ENCODE data around the gene KLK10.

KLK10 gene, protein sequence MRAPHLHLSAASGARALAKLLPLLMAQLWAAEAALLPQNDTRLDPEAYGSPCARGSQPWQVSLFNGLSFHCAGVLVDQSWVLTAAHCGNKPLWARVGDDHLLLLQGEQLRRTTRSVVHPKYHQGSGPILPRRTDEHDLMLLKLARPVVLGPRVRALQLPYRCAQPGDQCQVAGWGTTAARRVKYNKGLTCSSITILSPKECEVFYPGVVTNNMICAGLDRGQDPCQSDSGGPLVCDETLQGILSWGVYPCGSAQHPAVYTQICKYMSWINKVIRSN

DNA sequence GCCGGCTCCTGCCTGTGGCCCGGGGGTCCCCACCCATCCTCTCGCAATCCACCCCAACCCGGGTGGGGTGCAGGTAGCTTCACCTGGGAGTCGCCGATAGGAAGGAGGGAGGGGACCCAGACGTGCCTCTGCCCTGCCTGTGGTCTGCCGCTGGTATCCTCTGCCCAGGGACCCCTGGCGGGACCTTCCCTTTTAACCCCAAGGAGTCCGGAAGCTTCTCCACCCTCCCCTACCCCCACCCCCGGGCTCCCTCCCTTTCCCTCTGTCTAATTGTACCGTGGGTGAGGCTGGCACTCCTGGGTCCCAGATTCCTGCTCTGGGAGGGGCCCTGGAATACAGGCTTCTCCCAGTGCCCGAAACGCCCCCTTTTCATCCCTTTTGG is at the start of gene KLK10:
Gene KLK10 (minus strand): TSS at position 166 of the 382 bp plus-strand sequence. CDS start 579 bp downstream, outside the sequence.
- H3K4me1 ChIP-seq (ENCODE audit: insufficient read depth, low read length), result peaks cover 4% of the 10 kb centered on the region; the same call in 1 of the 2 replicates
- H3K27ac ChIP-seq (ENCODE audit: low read length), result no peak within 1 kb of the TSS
- peak within 1 kb of the TSS; percentile 60; the same call in 1 of the 2 replicates for H3K4me3 ChIP-seq (ENCODE audit: low read length)
- H3K9me3 ChIP-seq (ENCODE audit: insufficient read depth, low read depth, low read length), result no peaks in the 10 kb centered on the region
- no peaks in the 10 kb centered on the region for H3K36me3 ChIP-seq (ENCODE audit: insufficient read depth, low read depth, low read length)
- no peak within 1 kb of the TSS for H3K9ac ChIP-seq (ENCODE audit: low read depth, low read length)
- H3K27me3 ChIP-seq (ENCODE audit: insufficient read depth, low read length), result peaks cover 53% of the 10 kb centered on the region

DNA sequence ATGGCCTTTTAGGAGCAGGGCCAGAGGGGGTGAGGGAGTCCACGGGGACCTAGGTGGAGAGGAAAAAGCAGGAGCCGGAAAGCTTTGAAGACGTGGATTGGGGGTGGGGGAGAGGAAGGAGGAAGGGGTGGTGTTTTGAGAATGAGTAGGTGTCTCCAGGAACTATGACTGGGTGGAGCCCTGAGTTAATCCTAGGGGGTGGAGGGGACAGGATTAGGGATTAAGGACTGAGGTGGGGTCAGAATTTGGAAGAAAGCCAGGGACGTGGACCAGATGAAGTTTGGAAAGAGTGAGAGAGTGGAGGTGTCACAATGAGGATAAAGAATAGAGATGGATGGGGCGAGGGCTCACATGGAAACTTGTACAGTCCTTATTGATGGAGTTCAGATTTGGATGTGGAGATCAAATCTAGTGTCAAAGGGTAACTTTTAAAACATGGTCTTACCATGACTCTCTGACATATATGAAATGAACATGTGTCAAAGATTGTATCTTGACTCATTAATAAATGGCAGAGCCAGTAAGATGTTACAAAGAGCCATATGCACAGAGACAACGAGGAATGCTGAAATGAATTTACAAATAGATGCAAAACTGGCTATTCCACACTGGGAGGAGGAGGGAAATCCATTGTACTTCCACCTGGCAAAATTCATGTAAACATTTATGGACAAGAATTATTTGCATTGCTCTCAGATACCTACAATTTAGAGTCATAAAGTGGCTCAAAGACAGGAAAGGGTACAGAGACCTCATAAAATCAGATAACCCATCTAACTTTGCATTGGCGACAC is 47.1 kb upstream of the KLK10 start:
- Histone ChIP-seq H3K36me3 (ENCODE audit: insufficient read depth, low read depth, low read length) (no peaks in the 10 kb centered on the region), H3K9ac (ENCODE audit: low read depth, low read length) (no peak overlapping the region), H3K4me3 (ENCODE audit: low read length) (no peak overlapping the region), H3K27ac (ENCODE audit: low read length) (no peak overlapping the region), H3K4me1 (ENCODE audit: insufficient read depth, low read length) (no peaks in the 10 kb centered on the region), H3K27me3 (ENCODE audit: insufficient read depth, low read length) (peaks cover 17% of the 10 kb centered on the region), H3K9me3 (ENCODE audit: insufficient read depth, low read depth, low read length) (no peaks in the 10 kb centered on the region)

DNA sequence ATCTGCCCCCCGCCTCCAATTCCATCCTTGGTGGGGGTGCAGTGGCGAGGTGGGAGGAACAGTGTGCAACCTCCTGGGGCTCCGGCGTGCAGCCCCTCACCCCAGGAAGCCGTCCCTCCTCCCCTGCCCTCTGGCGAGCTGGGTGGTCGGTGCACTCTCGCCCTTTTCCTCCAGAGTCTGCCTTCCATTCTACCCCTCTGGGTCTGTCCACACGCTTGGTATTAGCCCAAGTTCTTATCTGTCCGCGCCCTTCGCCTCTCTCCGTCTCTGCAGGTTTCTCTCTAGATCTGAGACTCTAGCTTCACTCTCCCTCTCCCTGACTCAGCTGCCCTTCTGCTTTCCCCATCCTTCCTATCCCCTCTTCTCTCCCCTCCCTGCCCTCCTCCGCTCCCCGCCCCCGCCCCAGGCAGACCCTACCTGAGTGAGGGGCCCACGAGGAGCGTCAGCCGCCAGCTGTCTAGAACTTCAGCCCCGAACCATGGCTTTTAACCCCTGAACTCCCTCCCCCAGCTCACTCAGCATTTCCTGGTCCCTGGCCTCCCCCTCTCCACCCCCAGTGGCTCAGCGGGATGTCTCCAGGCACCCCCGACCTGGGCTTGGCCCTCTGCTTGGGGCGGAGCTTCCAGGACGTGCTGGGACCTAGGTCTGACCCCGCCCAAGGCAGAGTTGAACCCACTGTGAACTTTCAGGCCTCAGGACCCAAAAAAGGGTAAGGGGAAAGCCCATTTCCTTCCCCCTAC is 45.9 kb upstream of the KLK10 start:
- peak overlapping the region; percentile 82 for H3K4me3 ChIP-seq (ENCODE audit: low read length)
- no peaks in the 10 kb centered on the region for H3K4me1 ChIP-seq (ENCODE audit: insufficient read depth, low read length)
- H3K27ac ChIP-seq (ENCODE audit: low read length), result no peak overlapping the region
- peaks cover 17% of the 10 kb centered on the region for H3K27me3 ChIP-seq (ENCODE audit: insufficient read depth, low read length)
- H3K36me3 ChIP-seq (ENCODE audit: insufficient read depth, low read depth, low read length), result no peaks in the 10 kb centered on the region
- no peaks in the 10 kb centered on the region for H3K9me3 ChIP-seq (ENCODE audit: insufficient read depth, low read depth, low read length)
- peak overlapping the region; percentile 51; the same call in 1 of the 2 replicates for H3K9ac ChIP-seq (ENCODE audit: low read depth, low read length)

DNA sequence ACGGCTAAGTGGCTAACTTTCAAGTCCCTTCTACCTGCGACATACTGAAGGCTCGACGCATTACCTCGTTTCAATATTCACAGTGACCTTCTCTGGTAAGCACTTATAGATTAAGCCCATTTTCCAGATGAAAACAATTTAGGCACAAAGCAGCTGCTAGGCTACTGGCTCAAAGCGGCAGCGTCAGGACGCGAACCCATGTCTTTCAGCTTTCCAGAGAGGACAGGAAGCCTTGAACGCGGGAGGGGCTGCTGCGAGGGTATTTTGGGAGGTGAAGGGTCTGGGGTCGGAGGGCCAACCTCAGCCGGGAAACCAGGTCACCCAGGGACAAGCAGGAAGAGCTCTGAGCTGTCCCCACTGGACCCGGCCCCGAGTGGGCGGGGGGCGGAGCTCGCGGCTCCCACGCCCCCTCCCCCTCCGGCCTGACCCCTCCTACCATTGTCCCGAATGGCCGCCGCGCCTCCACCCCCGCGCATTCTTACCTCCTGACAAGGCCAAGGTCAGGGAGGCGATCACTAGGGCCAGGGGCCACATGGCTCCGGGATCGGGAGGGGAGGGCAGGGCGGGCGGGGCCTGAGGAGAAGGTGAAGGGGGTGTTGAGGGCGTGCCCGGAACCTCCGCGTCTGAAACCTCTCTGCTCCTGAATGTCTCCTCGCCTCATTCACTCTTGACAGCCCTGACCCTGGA is 45.2 kb upstream of the KLK10 start, which contains the start of gene KLK13:
Gene KLK13 (minus strand): TSS at position 559 of the 687 bp plus-strand sequence. CDS start 25 bp downstream, at position 534.
- H3K36me3 ChIP-seq (ENCODE audit: insufficient read depth, low read depth, low read length), result no peaks in the 10 kb centered on the region
- no peaks in the 10 kb centered on the region for H3K4me1 ChIP-seq (ENCODE audit: insufficient read depth, low read length)
- H3K27ac ChIP-seq (ENCODE audit: low read length), result no peak within 1 kb of the TSS
- H3K27me3 ChIP-seq (ENCODE audit: insufficient read depth, low read length), result peaks cover 17% of the 10 kb centered on the region
- peak within 1 kb of the TSS; percentile 82 for H3K4me3 ChIP-seq (ENCODE audit: low read length)
- H3K9ac ChIP-seq (ENCODE audit: low read depth, low read length), result peak within 1 kb of the TSS; percentile 51; the same call in 1 of the 2 replicates
- no peaks in the 10 kb centered on the region for H3K9me3 ChIP-seq (ENCODE audit: insufficient read depth, low read depth, low read length)

DNA sequence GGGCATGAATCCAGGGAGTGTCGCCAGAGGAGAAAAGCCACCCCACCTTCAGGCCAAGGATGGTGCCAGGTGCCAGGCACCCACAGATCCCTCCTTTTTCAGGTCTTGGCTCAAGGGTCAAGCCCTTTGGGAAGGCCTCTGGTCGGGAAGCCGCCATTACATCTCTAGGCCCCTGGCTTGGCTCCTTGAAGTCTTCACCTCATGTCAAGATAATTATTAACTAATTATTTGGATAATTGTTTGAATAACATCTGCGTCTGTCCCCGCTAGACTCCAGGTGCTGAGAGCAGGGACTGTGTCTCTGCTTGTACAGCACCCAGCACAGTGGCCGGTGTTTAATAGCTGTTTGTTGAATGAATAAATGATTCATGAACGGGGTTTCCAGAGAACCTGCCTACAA is 44.2 kb upstream of the KLK10 start:
- Histone ChIP-seq H3K36me3 (ENCODE audit: insufficient read depth, low read depth, low read length) (no peaks in the 10 kb centered on the region), H3K9me3 (ENCODE audit: insufficient read depth, low read depth, low read length) (no peaks in the 10 kb centered on the region), H3K4me3 (ENCODE audit: low read length) (no peak overlapping the region), H3K4me1 (ENCODE audit: insufficient read depth, low read length) (no peaks in the 10 kb centered on the region), H3K9ac (ENCODE audit: low read depth, low read length) (no peak overlapping the region), H3K27ac (ENCODE audit: low read length) (no peak overlapping the region), H3K27me3 (ENCODE audit: insufficient read depth, low read length) (peaks cover 17% of the 10 kb centered on the region)

DNA sequence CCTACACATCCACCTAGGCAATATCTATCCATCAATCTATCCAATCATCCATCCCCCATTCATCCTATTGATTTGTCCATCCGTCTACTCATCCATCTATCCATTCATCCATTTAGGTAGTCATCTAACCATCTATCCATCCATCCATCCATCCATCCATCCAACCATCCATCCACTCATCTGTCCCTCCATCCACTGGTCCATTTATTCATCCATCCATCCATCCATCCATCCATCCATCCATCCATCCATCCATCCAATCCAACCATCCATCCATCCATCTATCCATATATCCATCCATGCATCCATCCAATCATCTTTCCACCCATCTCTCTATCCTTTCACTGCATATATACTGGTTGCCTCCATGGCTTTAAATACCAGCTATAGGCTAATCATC is 41.5 kb upstream of the KLK10 start:
- H3K4me3 ChIP-seq (ENCODE audit: low read length), result no peak overlapping the region
- H3K36me3 ChIP-seq (ENCODE audit: insufficient read depth, low read depth, low read length), result no peaks in the 10 kb centered on the region
- H3K4me1 ChIP-seq (ENCODE audit: insufficient read depth, low read length), result no peaks in the 10 kb centered on the region
- H3K27me3 ChIP-seq (ENCODE audit: insufficient read depth, low read length), result peaks cover 10% of the 10 kb centered on the region
- no peak overlapping the region for H3K9ac ChIP-seq (ENCODE audit: low read depth, low read length)
- no peaks in the 10 kb centered on the region for H3K9me3 ChIP-seq (ENCODE audit: insufficient read depth, low read depth, low read length)
- no peak overlapping the region for H3K27ac ChIP-seq (ENCODE audit: low read length)

DNA sequence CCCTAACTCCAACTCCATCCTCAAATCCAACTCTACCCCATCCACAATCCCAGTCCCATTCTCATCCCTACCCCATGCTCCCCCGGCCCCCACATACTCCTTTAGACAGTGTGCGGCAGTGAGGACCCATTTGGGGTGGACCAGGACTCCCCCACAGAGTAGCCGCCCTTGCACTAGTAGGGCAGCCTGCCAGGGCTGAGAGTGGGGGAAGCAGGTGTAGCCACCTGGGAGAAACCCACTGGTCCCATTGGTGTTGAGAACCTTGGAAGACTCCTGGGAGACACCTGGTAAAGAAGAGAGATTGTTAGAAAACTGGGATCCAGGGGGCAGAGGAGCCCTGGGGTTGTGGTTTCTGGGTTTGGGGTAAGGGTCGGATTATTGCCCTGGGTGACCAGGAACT is 40.8 kb upstream of the KLK10 start:
- no peak overlapping the region for H3K4me3 ChIP-seq (ENCODE audit: low read length)
- no peaks in the 10 kb centered on the region for H3K4me1 ChIP-seq (ENCODE audit: insufficient read depth, low read length)
- H3K27ac ChIP-seq (ENCODE audit: low read length), result no peak overlapping the region
- H3K27me3 ChIP-seq (ENCODE audit: insufficient read depth, low read length), result peaks cover 4% of the 10 kb centered on the region; the same call in 1 of the 2 replicates
- H3K9ac ChIP-seq (ENCODE audit: low read depth, low read length), result no peak overlapping the region
- H3K9me3 ChIP-seq (ENCODE audit: insufficient read depth, low read depth, low read length), result no peaks in the 10 kb centered on the region
- no peaks in the 10 kb centered on the region for H3K36me3 ChIP-seq (ENCODE audit: insufficient read depth, low read depth, low read length)

DNA sequence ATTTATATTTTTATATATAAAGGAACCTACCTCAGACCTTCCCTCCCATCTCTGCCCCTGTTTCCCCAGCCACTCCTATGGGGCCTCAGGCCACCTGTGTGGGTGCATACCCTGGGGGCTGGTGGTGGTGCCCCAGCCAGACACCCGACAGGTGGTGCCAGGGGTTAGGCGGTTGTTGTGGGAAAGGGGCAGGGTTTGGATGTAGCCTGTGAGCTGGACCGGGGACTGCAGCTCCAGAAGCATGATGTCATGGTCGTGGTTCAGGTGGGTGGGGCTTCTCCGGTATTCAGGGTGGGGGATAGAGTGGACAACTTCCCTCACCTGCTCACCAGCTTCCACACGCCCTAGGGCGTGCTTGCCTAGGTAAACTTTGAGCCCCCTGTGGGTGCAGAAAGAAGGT is 40.2 kb upstream of the KLK10 start:
- H3K4me1 ChIP-seq (ENCODE audit: insufficient read depth, low read length), result no peaks in the 10 kb centered on the region
- no peak overlapping the region for H3K9ac ChIP-seq (ENCODE audit: low read depth, low read length)
- H3K9me3 ChIP-seq (ENCODE audit: insufficient read depth, low read depth, low read length), result no peaks in the 10 kb centered on the region
- H3K27me3 ChIP-seq (ENCODE audit: insufficient read depth, low read length), result no peaks in the 10 kb centered on the region
- no peaks in the 10 kb centered on the region for H3K36me3 ChIP-seq (ENCODE audit: insufficient read depth, low read depth, low read length)
- no peak overlapping the region for H3K4me3 ChIP-seq (ENCODE audit: low read length)
- no peak overlapping the region for H3K27ac ChIP-seq (ENCODE audit: low read length)

DNA sequence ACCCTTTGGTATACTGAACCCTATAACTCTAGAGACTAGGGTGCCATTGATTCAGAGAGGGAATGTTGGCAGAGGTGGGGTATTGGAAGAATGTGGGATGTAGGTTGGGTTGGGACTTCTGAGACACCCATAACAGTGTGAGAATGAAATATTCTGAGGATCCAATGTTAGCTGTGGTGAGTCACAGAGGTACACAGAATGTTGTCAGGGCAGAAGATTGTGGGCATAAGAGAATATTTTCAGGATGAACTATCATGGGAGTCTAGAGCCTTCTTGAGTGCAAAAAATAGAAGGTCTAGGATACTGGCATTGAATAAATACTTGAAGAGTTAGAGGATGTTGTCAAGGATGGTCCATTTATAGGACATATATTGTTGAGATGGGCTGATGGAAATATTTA is 36.4 kb upstream of the KLK10 start:
- Histone ChIP-seq H3K27ac (ENCODE audit: low read length) (no peak overlapping the region), H3K27me3 (ENCODE audit: insufficient read depth, low read length) (no peaks in the 10 kb centered on the region)

DNA sequence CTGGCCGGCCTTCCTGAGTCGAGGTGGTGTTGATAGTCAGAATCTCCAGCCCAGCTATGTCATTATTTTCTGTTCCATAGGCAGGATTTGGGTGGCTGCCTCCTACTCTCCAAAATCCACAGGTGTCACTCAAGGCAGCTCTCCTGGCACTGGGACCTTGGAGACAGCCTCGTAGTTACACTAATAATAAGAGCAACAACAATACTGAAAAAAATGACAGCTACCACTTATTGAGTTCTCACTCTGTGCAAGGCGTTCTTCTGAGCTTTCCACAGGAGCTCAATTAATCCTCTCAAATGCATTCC is 27.5 kb upstream of the KLK10 start:
- Histone ChIP-seq H3K4me3 (ENCODE audit: low read length) (peak overlapping the region; percentile 53; the same call in 1 of the 2 replicates), H3K9ac (ENCODE audit: low read depth, low read length) (peak overlapping the region; percentile 67; the same call in 1 of the 2 replicates), H3K36me3 (ENCODE audit: insufficient read depth, low read depth, low read length) (no peaks in the 10 kb centered on the region), H3K27me3 (ENCODE audit: insufficient read depth, low read length) (no peaks in the 10 kb centered on the region), H3K27ac (ENCODE audit: low read length) (peak overlapping the region; percentile 43), H3K9me3 (ENCODE audit: insufficient read depth, low read depth, low read length) (no peaks in the 10 kb centered on the region), H3K4me1 (ENCODE audit: insufficient read depth, low read length) (peaks cover 7% of the 10 kb centered on the region; the same call in 1 of the 2 replicates)

More for the DNA sequence above, 36.4 kb upstream of the KLK10 start:
- no peaks in the 10 kb centered on the region for H3K9me3 ChIP-seq (ENCODE audit: insufficient read depth, low read depth, low read length)
- peaks cover 4% of the 10 kb centered on the region; the same call in 1 of the 2 replicates for H3K4me1 ChIP-seq (ENCODE audit: insufficient read depth, low read length)
- no peak overlapping the region for H3K9ac ChIP-seq (ENCODE audit: low read depth, low read length)
- H3K36me3 ChIP-seq (ENCODE audit: insufficient read depth, low read depth, low read length), result no peaks in the 10 kb centered on the region
- no peak overlapping the region for H3K4me3 ChIP-seq (ENCODE audit: low read length)

DNA sequence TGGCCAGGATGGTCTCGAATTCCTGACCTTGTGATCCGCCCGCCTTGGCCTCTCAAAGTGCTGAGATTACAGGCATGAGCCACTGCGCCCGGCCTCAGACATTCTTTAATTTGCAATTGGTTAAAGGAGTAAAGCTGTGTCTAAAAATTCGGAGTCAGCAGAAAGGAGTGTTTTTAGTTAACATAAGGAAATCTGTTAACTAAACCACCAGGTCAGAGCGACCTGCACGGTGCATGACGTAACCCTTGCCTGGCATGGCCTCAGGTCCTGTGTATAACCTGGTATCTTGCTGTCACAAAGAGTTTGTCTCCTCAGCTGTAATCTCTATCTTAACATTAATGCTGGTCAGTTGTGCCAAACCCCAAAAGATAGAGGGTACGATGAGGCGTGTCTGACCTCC is 24.8 kb upstream of the KLK10 start:
- Histone ChIP-seq H3K9ac (ENCODE audit: low read depth, low read length) (no peak overlapping the region), H3K27me3 (ENCODE audit: insufficient read depth, low read length) (no peaks in the 10 kb centered on the region), H3K27ac (ENCODE audit: low read length) (no peak overlapping the region), H3K9me3 (ENCODE audit: insufficient read depth, low read depth, low read length) (no peaks in the 10 kb centered on the region), H3K4me3 (ENCODE audit: low read length) (no peak overlapping the region), H3K4me1 (ENCODE audit: insufficient read depth, low read length) (peaks cover 7% of the 10 kb centered on the region; the same call in 1 of the 2 replicates), H3K36me3 (ENCODE audit: insufficient read depth, low read depth, low read length) (no peaks in the 10 kb centered on the region)

All from iPS-20b (cell line).